HG02870 (cell line): ENCODE data around the gene ALK.

Source experiments
- ATAC-seq: cut with Tn5 transposase; IDR thresholded peaks from one replicate; pipeline ENCODE4 v1.9.1; 2021; ENCODE audit warnings: mild to moderate bottlenecking, moderate library complexity; ENCODE audit not compliant: unreplicated experiment

The ALK gene

DNA sequence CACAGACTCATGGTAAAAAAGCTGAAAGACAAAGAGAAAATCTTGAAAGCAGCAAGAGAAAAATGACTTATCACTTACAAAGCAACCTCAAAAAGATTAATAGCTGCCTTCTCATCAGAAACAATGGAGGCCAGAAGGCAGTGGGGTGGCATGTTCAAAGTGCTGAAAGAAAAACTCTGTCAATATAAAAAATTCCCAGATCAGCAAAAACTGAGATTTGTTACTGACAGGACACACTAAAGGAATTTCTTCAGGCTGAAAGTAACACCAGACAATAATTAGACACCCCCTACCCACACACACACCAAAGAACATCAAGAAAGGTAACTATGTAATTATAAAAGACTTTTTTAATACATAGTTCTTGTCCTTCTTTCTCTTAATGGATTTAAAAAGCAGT, 495.0 kb downstream of the ALK start:
- ATAC-seq, result no peak

DNA sequence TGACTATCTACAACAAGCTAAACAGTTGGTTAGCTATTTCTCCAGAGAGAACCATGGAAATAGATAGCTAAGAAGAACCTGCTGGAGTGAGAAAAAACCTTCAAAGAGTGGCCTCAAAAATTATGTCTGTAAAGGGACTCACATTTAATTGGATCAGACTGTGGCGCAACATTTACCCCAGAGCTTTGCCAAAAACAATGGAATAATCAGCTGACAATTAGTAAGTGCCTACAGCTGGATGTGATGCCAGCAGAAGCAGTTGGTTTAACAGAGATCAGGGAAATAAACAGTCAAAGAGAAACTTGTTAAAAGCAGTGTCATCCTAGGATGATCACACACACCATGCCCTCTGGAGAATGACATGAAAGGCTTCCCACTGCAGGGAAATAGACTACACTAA, 495.5 kb downstream of the ALK start:
- no peak for ATAC-seq

DNA sequence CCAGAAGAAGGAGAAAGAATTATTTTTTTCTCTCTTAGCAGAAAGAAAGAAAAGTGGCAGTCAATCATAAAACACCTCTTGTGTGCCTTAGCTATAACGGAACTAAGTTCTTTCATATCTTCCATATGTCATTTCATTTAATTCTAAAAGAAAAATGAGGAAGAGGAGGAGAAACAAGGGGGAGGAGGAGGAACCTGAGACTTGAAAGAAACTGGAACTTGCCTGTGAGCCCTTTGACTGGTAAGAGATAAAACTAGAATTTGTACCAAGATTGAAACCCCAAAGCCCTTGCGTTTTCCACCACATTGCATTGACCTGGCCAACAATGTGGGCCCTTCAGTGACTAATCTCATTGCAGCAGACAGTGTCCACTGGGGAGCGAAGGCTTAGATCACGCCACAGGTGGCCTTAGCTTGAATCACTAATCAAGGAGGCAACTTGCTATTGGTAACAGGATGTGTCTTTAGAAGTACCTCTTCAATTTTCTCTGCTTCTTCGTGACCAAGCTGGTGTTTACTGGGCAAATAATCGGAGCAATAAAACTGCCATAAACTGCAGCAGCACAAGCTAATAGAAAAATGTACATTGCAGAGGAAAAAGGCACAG, 498.2 kb downstream of the ALK start:
- ATAC-seq, result no peak

DNA sequence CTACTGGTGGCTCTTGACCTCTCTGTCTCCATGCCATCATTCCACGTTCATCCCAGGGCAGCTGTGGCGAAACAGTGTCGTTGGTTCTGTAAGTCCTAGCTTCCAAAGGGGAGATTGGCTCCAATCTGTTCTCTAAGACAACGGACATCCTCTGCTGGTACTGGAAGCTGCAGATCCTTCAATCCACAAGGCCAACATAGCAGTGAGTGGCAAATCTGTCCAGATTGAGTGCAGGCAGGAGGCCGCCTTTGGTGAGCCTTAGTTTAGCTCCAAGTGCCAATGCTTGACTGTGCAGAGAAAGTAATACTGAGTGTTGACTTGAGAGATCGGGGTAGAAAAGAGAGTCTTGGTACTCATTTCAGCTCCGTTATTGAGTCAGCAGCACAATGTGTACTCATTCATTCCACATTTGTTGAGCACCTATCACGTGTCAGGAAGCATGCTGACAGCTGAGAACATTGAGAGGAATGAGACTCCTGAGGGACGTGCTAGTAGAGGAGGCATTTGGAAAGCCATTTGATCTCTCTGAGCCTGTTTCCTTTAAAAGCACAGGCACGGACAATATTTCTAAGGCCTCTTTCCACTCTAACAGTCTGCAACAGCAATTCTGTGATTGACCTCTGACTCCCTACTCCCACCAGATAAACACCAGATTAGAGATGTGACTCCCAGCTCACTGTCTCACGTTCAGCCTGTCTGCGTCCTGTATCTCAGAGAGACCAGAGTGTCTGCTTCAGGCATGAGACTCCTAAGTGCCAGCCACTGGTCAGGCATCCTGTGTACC, 500.2 kb downstream of the ALK start:
- no peak for ATAC-seq

DNA sequence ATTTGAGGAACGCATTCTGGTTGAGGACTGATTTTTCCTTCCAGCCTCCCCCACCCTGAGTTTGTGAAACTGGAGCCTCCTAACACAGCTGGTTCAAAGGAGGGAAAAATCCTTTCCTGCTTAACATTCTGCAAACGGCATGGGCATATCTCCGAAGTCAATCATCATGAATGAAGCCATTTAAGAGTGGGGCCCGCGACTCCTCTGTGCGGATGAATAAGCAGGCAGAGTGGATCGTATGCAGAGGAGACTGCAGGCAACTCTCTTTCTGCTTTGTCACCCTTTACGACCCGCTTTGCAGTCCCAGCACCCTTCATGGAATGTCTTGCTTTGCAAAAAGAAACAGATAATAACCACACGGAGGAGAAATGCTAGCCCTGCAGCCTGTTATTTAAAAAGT, 500.9 kb downstream of the ALK start:
- ATAC-seq, result no peak

DNA sequence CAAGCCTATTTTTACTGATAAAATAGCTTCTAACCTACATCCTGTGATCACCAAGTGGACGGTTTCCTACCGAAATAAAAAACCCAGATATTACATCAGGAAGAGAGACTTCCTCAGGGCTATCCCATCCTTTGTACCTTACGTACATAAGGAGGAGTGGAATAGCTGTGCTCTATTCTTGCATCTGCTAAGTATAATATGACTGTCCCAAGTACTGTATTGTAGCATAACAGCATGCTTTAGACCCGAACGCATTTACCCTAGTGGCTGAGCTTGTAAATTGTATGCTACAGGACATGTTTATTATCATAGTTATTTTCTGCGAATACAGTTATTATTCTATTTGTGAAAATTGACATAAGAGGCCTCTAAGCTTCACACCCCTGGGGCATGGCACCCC, 503.8 kb downstream of the ALK start:
- no peak for ATAC-seq

DNA sequence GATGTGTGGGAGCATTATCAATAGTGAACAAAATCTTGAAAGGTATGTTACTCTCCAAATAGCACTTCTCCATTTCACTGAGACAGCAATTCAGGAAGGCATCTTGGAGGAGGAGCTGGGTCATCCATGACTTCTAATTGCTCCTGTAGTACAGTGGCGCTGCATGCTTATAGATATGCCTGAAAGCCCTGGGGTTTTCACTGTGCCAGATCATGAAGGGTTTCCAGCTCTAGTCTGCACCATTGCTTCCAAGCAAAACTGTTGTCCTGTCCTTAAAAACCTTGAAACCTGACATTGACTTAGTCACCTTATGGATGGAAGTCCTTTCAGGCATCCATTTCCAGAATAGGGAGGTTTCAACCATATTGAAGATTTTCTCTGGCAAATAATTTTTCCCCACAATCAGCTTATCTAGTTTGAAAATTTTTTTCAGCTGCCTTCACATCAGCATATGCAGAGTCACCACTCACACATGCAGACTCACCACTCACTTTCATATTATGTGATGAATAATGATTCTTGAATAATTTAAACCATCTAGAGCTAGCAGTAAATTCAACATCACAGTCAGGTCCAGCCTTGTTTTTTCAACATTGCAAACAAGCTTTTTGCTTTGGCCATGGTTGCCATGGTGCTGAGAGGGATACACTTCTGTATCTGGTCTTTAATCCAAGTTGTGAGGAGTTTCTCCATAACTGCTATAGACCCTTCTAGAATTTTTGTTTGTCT, 509.0 kb downstream of the ALK start:
- ATAC-seq, result no peak

DNA sequence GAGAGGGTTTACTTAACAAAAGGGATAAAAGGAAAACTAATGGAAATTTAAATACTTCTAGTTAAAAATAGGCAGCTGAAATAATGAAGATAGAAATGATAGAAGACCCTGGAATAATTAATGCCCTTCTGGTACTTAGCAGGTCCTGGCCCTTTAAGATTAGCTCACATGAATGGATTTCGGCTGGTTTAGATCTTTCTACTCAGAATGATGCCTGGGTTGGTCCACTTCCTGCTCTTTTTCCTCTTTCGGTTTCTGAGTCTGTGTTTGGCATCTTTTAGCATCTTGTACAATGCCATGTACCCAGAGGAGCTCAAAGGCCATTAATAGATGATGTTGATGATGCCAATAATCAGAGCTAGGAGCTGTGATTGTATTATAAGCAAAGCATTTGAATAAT, 515.7 kb downstream of the ALK start:
- no peak for ATAC-seq

DNA sequence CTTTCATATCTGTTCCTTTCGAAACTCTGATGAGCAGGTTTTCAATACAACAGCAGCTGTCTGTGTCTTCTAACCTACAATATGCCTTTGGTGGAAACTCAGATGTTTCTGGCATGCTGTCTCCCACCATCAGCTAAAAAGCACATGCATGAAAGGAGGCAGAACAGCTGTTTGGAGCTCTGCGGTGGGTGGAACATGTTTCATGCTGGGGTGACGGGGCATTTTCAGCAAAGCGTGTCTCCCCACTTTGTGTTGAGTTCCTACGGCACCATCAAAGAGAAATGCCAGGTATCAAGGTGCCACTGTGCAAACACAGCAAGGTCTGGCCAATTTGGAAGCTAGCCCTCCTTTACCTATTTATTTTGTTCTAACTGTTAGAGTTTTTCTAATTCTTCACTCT, 516.1 kb downstream of the ALK start:
- no peak for ATAC-seq

DNA sequence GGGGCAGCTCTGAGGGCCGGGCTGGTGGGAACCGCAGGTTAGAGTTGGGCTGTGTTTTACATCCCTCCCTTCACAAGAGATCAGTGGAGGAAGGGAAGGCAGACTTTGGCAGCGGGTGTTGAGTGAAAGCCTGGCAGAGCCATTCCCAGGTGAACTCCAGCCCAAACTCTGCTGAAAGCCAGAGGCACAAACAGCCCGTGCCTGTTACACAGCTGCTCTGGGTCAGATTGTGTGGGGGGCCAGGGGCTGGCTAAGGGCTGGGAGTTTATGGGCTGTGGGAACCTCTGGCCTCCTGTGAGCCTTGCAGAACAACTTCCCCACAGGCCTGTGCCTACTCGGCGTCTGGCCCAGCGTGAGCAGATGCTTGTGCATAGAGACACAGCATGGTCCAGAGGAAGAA, 519.4 kb downstream of the ALK start:
- no peak for ATAC-seq

DNA sequence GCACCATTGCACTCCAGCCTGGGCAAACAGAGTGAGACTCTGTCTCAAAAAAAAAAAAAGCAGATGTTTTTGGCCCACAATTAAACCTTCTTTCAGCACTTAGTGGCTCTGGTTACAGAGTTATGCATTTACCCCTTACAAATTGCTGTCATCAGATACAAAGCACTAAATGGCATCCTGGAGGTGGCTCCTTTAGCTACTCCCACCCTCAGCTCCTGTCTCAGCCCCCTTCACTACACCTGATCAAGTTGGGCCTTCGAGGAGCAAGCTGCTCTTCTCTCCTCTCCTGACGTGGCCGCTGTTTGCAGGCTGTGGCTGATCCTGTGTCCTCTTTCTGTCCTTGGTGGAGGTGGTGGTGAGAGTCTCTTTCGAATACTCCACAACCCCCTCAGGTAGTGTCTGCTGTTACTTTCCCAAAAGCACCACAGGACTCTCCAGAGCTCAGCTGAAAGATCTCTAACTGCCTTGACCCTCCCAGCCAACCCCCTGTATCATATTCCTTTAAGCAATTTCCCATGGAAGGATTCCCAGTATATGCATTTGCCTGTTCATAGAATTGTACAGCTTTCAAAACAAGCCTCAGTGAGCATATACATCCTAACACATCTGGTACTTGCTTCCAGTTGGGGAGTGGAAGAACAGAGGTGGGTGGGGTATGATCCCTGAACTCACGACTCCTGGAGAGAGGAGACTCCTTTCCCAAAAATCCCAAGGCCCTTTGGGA, 520.3 kb downstream of the ALK start:
- no peak for ATAC-seq

DNA sequence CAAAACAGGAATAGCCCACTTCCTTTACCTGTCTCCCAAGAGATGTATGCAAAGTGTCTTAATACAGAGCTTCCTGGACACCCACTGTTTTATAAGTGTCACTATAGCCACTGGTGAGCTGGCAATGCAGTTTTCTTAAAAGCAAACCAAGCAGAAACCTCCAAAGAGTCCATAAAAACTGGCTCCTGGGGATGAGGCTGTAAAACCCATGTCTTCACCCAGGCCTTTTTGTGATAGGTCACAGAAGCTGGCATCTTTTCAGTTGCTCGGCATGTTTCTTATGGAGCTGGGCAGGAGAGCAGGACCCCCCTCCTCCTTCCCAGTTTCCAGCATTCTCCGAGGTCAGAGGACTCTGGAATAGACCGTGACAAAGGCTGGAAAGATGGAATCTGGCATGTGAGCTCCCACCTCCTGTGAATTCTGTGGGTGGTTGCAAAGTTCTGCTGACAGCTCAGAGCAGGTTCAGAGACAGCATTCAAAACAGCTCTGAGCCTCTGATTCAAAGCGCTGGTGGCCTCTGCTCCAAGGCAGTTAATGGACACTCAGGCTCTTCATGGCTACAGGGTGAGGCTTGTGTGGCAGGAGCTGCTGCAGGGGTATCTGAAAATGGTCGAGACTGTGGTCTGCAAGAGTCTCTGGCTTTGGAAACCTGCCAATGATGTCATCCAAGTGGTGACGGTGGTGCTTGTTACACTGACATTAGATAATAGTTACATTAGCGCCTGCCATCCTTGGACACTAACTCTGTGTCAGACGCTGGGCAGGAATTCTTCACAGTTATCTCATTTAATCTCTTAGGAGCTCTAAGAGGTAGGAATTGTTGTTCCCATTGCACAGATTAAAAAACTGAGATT, 522.8 kb downstream of the ALK start:
- ATAC-seq, result no peak

DNA sequence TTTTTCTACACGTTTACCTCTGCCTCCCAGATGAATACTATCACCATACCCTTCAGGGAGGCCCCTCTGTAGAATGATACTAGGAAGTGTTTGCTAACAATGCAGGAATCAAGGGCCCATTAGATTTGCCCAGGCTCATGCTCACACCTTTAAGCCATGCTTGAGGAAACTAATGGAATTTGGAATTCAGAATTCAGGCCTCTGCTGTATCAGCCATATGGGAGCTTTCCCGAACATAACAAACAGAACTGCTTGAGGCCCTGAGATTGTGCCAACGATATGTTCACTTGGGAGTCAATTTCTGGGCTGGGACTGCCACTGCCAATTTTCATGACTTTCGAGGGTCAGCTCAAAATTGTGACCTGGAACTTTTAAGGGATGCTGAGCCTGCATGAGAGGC, 523.7 kb downstream of the ALK start:
- ATAC-seq, result no peak

DNA sequence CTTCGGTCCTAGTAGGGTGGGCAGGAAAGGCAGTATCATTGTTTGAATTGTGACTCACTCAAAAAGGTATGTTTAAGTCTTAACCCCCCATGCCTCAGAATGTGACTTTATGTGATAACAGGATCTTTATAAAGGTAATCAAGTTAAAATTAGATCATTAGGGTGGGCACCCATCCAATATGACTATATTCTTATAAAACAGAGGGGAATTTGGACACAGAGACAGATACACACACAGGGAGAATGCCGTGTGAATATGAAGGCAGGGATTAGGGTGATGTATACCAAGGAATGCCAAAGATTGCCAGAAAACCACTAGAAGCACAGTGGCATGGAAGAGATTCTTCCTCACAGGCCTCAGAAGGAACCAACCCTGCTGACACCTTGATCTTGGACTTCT, 524.3 kb downstream of the ALK start:
- no peak for ATAC-seq

DNA sequence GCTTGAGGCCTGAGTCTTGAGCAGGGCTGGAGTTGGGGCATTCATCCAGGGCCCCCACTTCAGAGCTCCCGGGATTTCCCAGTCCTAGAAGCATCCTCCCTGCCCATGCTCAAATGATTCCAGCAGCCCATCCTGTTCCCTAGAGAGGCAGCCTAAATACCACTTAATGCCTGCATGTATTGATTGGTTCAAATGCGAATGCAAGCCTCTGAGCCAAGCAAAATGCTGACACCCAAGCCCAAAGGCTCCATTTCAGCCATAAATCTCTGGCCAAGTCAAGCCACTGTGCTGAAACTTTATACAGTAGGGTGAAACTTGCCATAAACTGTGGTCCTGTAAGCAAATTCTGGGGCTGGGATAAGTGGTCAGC, 526.4 kb downstream of the ALK start:
- ATAC-seq, result no peak

DNA sequence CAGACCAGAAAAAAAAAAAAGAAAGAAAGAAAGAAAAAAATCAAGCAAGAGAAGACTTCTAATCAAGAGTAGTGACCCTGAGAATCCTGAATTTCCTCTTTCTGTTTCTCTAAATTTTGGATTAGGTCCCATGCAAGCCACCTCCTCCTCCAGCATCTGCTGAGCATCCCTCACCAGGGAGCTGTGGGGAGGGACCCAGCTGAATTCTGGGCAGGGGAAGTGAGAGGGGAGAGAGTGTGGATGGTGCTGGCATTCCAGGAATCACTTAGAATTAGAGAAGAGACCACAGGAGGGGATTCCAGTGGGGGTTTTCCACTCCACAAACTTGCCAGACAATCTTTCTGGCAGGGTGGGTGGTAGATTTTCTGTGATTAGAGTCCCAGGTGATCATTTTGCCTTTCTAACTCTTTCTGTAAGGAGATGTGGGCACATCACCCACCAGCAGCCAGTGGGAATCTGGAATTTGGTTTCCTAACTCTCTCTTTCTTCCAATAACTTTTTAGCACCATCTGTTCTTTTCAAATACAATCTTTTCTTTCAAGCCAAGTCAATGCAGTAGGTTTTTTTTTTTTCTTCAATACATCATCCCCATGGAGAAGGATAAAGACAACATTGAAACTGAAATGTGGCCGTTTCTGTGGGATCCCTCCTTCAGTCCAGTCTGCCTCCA, 526.9 kb downstream of the ALK start:
- ATAC-seq, result no peak

DNA sequence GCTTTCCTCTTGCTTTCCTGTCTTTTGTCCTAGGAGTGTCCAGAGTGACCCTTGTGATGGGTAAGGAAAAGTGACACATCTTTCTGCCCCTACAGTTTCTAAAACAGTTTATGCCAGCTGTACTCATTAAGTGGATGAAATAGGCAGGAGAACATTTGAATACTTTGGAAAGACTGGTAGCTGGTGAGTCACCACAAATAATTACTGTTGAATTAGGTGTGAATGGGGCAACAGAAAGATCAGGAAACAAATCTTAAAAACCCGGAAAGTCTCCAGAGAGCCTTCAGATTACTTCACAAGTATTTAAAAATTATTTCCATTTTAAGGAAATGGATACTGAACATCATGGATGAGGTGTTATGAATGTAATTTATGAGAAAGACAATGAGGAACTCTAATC, 527.7 kb downstream of the ALK start:
- no peak for ATAC-seq

DNA sequence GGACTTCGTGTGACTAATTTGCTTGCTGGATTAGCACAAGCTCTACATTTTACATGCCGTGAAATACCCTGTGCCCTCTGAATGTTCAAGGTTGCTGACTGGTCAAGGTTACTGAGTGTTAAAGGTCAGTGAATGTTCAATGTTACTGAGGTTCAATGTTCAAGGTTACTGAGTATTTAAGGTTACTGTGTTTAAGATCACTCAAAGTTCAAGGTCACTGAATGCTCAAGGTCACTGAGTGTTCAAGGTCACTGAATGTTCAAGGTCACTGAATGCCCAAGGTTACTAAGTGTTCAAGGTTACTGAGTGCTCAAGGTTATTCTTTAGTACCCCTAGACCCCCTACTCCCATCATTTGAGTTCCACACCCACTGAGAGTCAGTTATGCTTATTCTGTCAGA, 528.6 kb downstream of the ALK start:
- no peak for ATAC-seq

DNA sequence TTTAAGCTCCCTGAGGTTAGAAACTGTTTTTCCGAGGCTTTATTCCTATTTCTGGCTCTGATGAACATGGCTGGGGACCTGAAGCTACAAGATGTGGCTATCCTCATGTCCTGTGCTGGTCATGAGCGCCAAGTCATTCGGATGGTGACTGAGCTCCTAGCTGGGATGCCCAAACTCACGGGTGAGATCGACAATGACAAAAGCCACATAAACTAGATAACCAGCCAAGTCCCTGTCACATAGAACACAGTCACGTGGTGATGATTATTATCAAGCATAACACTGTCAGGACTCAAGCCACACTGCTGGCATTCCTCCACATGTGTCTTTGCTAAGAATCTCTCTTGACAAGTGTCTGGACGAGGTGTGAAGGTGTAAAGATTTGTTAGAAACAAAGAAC, 531.2 kb downstream of the ALK start:
- ATAC-seq, result no peak

DNA sequence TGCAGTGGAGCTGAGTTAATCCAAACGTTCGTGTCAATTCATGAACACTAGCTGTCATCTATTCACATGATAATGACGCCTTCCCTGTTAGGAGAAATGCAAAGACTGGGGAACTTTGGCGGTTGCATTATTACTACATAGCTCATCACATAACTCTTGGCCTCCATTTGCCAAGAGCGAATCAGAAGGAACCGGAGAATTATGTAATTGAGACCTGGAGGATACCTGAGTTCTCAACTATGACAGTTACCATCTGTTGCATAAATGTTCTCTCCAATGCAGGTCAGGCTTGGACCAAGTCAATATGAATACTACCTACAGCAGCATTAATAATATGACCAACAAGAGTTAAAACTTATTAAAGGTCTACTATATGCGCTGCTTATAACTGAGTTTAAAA, 531.7 kb downstream of the ALK start:
- ATAC-seq, result no peak
